Measurements from ENCODE around the gene ST7.

Gene ST7

DNA sequence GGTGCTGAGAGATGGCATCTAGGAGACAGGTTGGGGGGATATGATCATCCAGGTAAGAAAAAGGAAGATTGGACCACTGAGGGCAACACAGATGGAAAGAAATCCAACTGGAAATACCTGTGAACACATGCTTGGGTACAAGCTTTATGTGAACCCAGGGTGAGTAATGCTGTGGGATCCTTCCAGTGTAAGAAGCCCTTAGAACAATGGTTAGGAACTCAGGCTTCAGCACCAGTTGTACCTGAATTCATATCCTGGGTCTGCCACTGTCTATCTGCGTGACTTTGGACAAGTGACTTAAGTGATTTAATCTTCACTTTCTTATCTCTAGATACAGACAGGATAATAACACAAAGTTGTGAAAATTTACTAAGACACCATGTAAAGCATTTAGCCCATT lies 131.0 kb downstream of the ST7 start:
- peaks cover 0 to 33% (median 8%) of the 10 kb centered on the region in 5 donors for H3K4me1 ChIP-seq (ENCODE audit: control insufficient read depth in 5 of 5, insufficient read depth in 5 of 5, low read length in 5 of 5)
- H3K9me3 ChIP-seq (ENCODE audit: control insufficient read depth in 5 of 5, low read length in 5 of 5) = no peaks in the 10 kb centered on the region
- no peaks in the 10 kb centered on the region for H3K27me3 ChIP-seq (ENCODE audit: control insufficient read depth in 5 of 5, insufficient read depth in 4 of 5, low read length in 5 of 5)
- no peaks in the 10 kb centered on the region for H3K36me3 ChIP-seq (ENCODE audit: control insufficient read depth in 5 of 5, insufficient read depth in 5 of 5, low read length in 5 of 5)
- no peak overlapping the region for H3K9ac ChIP-seq (ENCODE audit: low read length in 5 of 5)
- no peak overlapping the region for H3K4me3 ChIP-seq (ENCODE audit: low read depth in 1 of 5, low read length in 5 of 5)
- H3K27ac ChIP-seq (ENCODE audit: low read depth, low read length) = no peak overlapping the region

DNA sequence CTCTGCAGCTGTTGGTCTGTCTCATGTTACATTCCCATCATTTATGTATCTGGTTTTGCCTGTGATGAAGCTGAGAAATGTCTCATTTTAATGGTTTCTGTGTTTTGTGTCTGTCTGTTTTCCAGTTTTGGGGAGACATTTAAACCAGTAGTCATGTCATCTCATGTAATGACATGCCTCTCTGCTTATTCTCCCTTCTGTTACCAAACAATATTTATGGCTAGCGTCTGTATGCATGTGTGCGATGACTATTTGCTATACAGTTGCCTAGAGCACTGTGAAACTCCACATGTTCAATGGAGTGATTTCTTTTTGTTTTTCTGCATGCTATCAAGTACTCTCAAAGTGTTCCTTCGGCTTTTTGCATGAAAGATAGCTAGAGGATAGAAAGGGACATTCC lies 132.0 kb downstream of the ST7 start:
- no peaks in the 10 kb centered on the region for H3K27me3 ChIP-seq (ENCODE audit: control insufficient read depth in 5 of 5, insufficient read depth in 4 of 5, low read length in 5 of 5)
- no peaks in the 10 kb centered on the region for H3K9me3 ChIP-seq (ENCODE audit: control insufficient read depth in 5 of 5, low read length in 5 of 5)
- no peaks in the 10 kb centered on the region for H3K36me3 ChIP-seq (ENCODE audit: control insufficient read depth in 5 of 5, insufficient read depth in 5 of 5, low read length in 5 of 5)
- peak overlapping the region in 1 of 5 donors; percentile 27 for H3K4me3 ChIP-seq (ENCODE audit: low read depth in 1 of 5, low read length in 5 of 5)
- no peak overlapping the region for H3K9ac ChIP-seq (ENCODE audit: low read length in 5 of 5)
- peaks cover 0 to 33% (median 8%) of the 10 kb centered on the region in 5 donors for H3K4me1 ChIP-seq (ENCODE audit: control insufficient read depth in 5 of 5, insufficient read depth in 5 of 5, low read length in 5 of 5)
- H3K27ac ChIP-seq (ENCODE audit: low read depth, low read length) = no peak overlapping the region

DNA sequence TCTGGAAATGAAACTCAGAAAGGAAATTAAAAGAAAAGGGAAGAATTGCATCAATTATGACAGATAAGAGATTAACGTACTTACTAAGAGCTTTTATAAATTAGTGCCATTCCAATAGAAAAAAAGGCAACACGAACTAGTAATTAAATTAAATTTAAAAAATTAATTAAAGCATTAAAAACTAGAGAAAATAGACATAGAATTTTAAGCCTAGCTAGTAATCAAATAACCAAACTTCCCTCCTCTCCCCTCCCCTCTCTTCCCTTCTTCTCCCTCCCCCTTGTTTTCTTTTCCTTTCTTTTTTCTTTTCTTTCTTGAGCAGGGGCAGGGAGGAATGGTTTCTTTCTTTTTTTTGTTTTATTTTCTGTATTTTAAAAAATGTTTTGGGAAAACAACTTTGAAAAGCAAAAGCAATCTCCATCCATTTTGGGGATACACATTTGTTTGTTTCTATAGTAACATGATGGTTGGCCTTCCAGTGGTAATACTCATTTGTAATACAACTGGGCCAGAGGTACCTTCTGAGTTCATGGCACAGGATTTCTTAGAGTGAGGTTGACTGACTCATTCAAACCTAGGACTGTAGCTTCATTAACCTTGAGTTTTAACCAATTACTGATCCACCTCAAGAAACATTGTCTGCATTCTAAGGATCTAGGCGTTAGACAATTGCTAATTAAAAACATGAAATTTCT lies 132.6 kb downstream of the ST7 start:
- H3K27ac ChIP-seq (ENCODE audit: low read depth, low read length) = no peak overlapping the region
- H3K9me3 ChIP-seq (ENCODE audit: control insufficient read depth in 5 of 5, low read length in 5 of 5) = no peaks in the 10 kb centered on the region
- peak overlapping the region in 1 of 5 donors; percentile 27 for H3K4me3 ChIP-seq (ENCODE audit: low read depth in 1 of 5, low read length in 5 of 5)
- H3K27me3 ChIP-seq (ENCODE audit: control insufficient read depth in 5 of 5, insufficient read depth in 4 of 5, low read length in 5 of 5) = no peaks in the 10 kb centered on the region
- peaks cover 0 to 33% (median 8%) of the 10 kb centered on the region in 5 donors for H3K4me1 ChIP-seq (ENCODE audit: control insufficient read depth in 5 of 5, insufficient read depth in 5 of 5, low read length in 5 of 5)
- no peaks in the 10 kb centered on the region for H3K36me3 ChIP-seq (ENCODE audit: control insufficient read depth in 5 of 5, insufficient read depth in 5 of 5, low read length in 5 of 5)
- H3K9ac ChIP-seq (ENCODE audit: low read length in 5 of 5) = no peak overlapping the region

- Histone ChIP-seq H3K4me1 (ENCODE audit: control insufficient read depth in 5 of 5, insufficient read depth in 5 of 5, low read length in 5 of 5) (peaks cover 0 to 34% (median 8%) of the 10 kb centered on the region in 5 donors), H3K9ac (ENCODE audit: low read length in 5 of 5) (no peak overlapping the region), H3K36me3 (ENCODE audit: control insufficient read depth in 5 of 5, insufficient read depth in 5 of 5, low read length in 5 of 5) (no peaks in the 10 kb centered on the region), H3K27me3 (ENCODE audit: control insufficient read depth in 5 of 5, insufficient read depth in 4 of 5, low read length in 5 of 5) (no peaks in the 10 kb centered on the region), H3K9me3 (ENCODE audit: control insufficient read depth in 5 of 5, low read length in 5 of 5) (no peaks in the 10 kb centered on the region), H3K27ac (ENCODE audit: low read depth, low read length) (no peak overlapping the region), H3K4me3 (ENCODE audit: low read depth in 1 of 5, low read length in 5 of 5) (no peak overlapping the region)
Measured at GRCh38 chr7:117086788-117087187, 133.5 kb downstream of the ST7 start.

DNA sequence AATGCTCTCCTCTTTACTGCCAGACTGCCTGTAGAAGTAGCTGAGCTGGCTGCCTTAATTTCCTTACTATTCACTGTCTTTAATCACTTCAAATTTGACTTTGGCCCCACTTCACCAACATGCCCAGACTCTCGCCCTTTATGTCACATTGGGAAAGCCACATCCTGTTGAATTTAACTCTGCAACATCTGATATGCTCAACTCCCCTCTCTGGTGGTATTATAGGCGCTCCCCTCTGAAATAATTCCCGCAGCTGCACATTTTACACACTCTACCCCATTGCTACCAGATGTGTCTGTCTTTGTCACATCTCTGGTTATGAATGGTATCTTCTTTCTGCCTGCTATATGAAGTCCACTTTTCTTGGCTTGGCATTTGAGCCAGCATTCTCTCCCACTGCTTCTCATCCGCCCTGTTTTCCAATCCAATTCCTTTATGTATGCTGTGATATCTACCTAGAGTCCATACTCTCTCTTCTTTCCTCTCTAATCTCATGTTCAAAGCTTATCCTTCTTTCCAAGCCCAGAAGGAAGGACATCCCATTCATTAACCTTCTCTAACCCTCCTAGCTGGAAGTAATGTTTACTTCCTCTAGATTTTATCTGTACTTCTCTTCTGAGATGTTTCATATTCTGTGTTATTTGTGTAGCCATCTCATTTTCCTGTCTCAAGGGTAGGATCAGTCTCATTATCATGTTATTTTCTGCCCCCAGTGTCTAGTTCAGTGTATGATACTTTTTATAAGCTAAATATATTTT lies 134.5 kb downstream of the ST7 start:
- H3K4me1 ChIP-seq (ENCODE audit: control insufficient read depth in 5 of 5, insufficient read depth in 5 of 5, low read length in 5 of 5) = peaks cover 0 to 36% (median 8%) of the 10 kb centered on the region in 5 donors
- H3K9me3 ChIP-seq (ENCODE audit: control insufficient read depth in 5 of 5, low read length in 5 of 5) = no peaks in the 10 kb centered on the region
- no peak overlapping the region for H3K9ac ChIP-seq (ENCODE audit: low read length in 5 of 5)
- no peaks in the 10 kb centered on the region for H3K36me3 ChIP-seq (ENCODE audit: control insufficient read depth in 5 of 5, insufficient read depth in 5 of 5, low read length in 5 of 5)
- no peak overlapping the region for H3K27ac ChIP-seq (ENCODE audit: low read depth, low read length)
- no peak overlapping the region for H3K4me3 ChIP-seq (ENCODE audit: low read depth in 1 of 5, low read length in 5 of 5)
- no peaks in the 10 kb centered on the region for H3K27me3 ChIP-seq (ENCODE audit: control insufficient read depth in 5 of 5, insufficient read depth in 4 of 5, low read length in 5 of 5)

GRCh38 chr7:117088623-117089194 lies 135.4 kb downstream of the ST7 start:
- Histone ChIP-seq H3K9ac (ENCODE audit: low read length in 5 of 5) (no peak overlapping the region), H3K27ac (ENCODE audit: low read depth, low read length) (no peak overlapping the region), H3K4me3 (ENCODE audit: low read depth in 1 of 5, low read length in 5 of 5) (no peak overlapping the region), H3K4me1 (ENCODE audit: control insufficient read depth in 5 of 5, insufficient read depth in 5 of 5, low read length in 5 of 5) (peaks cover 0 to 36% (median 8%) of the 10 kb centered on the region in 5 donors), H3K36me3 (ENCODE audit: control insufficient read depth in 5 of 5, insufficient read depth in 5 of 5, low read length in 5 of 5) (no peaks in the 10 kb centered on the region), H3K27me3 (ENCODE audit: control insufficient read depth in 5 of 5, insufficient read depth in 4 of 5, low read length in 5 of 5) (no peaks in the 10 kb centered on the region), H3K9me3 (ENCODE audit: control insufficient read depth in 5 of 5, low read length in 5 of 5) (no peaks in the 10 kb centered on the region)

GRCh38 chr7:117090791-117091190 lies 137.5 kb downstream of the ST7 start:
- Histone ChIP-seq H3K9ac (ENCODE audit: low read length in 5 of 5) (no peak overlapping the region), H3K36me3 (ENCODE audit: control insufficient read depth in 5 of 5, insufficient read depth in 5 of 5, low read length in 5 of 5) (no peaks in the 10 kb centered on the region), H3K4me1 (ENCODE audit: control insufficient read depth in 5 of 5, insufficient read depth in 5 of 5, low read length in 5 of 5) (peaks cover 0 to 31% (median 8%) of the 10 kb centered on the region in 5 donors), H3K4me3 (ENCODE audit: low read depth in 1 of 5, low read length in 5 of 5) (no peak overlapping the region), H3K27ac (ENCODE audit: low read depth, low read length) (no peak overlapping the region), H3K27me3 (ENCODE audit: control insufficient read depth in 5 of 5, insufficient read depth in 4 of 5, low read length in 5 of 5) (no peaks in the 10 kb centered on the region), H3K9me3 (ENCODE audit: control insufficient read depth in 5 of 5, low read length in 5 of 5) (no peaks in the 10 kb centered on the region)

DNA sequence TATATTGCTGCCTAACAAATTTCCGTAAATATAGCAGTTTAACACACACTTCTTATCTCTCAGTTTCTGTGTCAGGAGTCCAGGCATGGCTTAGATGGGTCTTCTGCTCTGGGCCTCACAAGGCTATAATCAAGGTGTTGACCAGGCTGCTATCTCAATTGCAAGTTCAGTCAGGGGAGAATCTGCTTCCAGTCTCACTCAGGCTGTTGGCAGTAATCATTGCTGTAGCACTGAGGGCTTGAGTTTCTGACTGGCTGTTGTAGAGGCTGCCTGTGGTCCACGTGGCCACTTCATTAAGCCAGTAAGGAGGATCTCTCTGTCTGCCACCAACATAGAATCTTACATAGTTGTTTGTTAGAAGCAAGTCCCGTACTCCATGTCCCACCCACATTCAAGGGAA lies 138.4 kb downstream of the ST7 start:
- Histone ChIP-seq H3K9me3 (ENCODE audit: control insufficient read depth in 5 of 5, low read length in 5 of 5) (no peaks in the 10 kb centered on the region), H3K4me3 (ENCODE audit: low read depth in 1 of 5, low read length in 5 of 5) (no peak overlapping the region), H3K27me3 (ENCODE audit: control insufficient read depth in 5 of 5, insufficient read depth in 4 of 5, low read length in 5 of 5) (no peaks in the 10 kb centered on the region), H3K9ac (ENCODE audit: low read length in 5 of 5) (no peak overlapping the region), H3K4me1 (ENCODE audit: control insufficient read depth in 5 of 5, insufficient read depth in 5 of 5, low read length in 5 of 5) (peaks cover 0 to 22% (median 8%) of the 10 kb centered on the region in 5 donors), H3K36me3 (ENCODE audit: control insufficient read depth in 5 of 5, insufficient read depth in 5 of 5, low read length in 5 of 5) (no peaks in the 10 kb centered on the region), H3K27ac (ENCODE audit: low read depth, low read length) (no peak overlapping the region)

GRCh38 chr7:117092785-117093184 lies 139.5 kb downstream of the ST7 start:
- Histone ChIP-seq H3K36me3 (ENCODE audit: control insufficient read depth in 5 of 5, insufficient read depth in 5 of 5, low read length in 5 of 5) (no peaks in the 10 kb centered on the region), H3K27me3 (ENCODE audit: control insufficient read depth in 5 of 5, insufficient read depth in 4 of 5, low read length in 5 of 5) (no peaks in the 10 kb centered on the region), H3K4me3 (ENCODE audit: low read depth in 1 of 5, low read length in 5 of 5) (no peak overlapping the region), H3K27ac (ENCODE audit: low read depth, low read length) (no peak overlapping the region), H3K9ac (ENCODE audit: low read length in 5 of 5) (no peak overlapping the region), H3K9me3 (ENCODE audit: control insufficient read depth in 5 of 5, low read length in 5 of 5) (no peaks in the 10 kb centered on the region), H3K4me1 (ENCODE audit: control insufficient read depth in 5 of 5, insufficient read depth in 5 of 5, low read length in 5 of 5) (peaks cover 0 to 13% (median 4%) of the 10 kb centered on the region in 5 donors)

- H3K27ac ChIP-seq (ENCODE audit: low read depth, low read length) = no peak overlapping the region
Measured at GRCh38 chr7:117094457-117094856, 141.2 kb downstream of the ST7 start.

More at GRCh38 chr7:117094457-117094856, 141.2 kb downstream of the ST7 start:
- no peak overlapping the region for H3K4me3 ChIP-seq (ENCODE audit: low read depth in 1 of 5, low read length in 5 of 5)
- no peaks in the 10 kb centered on the region for H3K9me3 ChIP-seq (ENCODE audit: control insufficient read depth in 5 of 5, low read length in 5 of 5)
- no peaks in the 10 kb centered on the region for H3K36me3 ChIP-seq (ENCODE audit: control insufficient read depth in 5 of 5, insufficient read depth in 5 of 5, low read length in 5 of 5)
- H3K4me1 ChIP-seq (ENCODE audit: control insufficient read depth in 5 of 5, insufficient read depth in 5 of 5, low read length in 5 of 5) = peaks cover 0 to 3% (median 0%) of the 10 kb centered on the region in 5 donors
- no peak overlapping the region for H3K9ac ChIP-seq (ENCODE audit: low read length in 5 of 5)
- H3K27me3 ChIP-seq (ENCODE audit: control insufficient read depth in 5 of 5, insufficient read depth in 4 of 5, low read length in 5 of 5) = no peaks in the 10 kb centered on the region

All from subcutaneous abdominal adipose tissue (tissue), 5 donors.